ENCODE data around the gene MPV17. TPM values are rescaled to one million over a fixed set of nuclear protein-coding genes. Genes with fewer than 3 reads are reported as not detected.
"Not testable (repeated sequence)": the region's sequence is repeated elsewhere in the genome, so short reads cannot be mapped to it uniquely, and the experiment has no call there.

The MPV17 gene
- total and polyA plus RNA-seq, 9 donors, result 47.0 to 169 (median 60.4) TPM

GRCh38 chr2:27356056-27356381 lies 33.1 kb upstream of the MPV17 start:
- no peak for TF ChIP-seq POLR2A (IDR thresholded peaks at IDR 0.05)
- TF ChIP-seq EP300 (IDR thresholded peaks at IDR 0.05), result no peak
- TF ChIP-seq, protein P1, sequence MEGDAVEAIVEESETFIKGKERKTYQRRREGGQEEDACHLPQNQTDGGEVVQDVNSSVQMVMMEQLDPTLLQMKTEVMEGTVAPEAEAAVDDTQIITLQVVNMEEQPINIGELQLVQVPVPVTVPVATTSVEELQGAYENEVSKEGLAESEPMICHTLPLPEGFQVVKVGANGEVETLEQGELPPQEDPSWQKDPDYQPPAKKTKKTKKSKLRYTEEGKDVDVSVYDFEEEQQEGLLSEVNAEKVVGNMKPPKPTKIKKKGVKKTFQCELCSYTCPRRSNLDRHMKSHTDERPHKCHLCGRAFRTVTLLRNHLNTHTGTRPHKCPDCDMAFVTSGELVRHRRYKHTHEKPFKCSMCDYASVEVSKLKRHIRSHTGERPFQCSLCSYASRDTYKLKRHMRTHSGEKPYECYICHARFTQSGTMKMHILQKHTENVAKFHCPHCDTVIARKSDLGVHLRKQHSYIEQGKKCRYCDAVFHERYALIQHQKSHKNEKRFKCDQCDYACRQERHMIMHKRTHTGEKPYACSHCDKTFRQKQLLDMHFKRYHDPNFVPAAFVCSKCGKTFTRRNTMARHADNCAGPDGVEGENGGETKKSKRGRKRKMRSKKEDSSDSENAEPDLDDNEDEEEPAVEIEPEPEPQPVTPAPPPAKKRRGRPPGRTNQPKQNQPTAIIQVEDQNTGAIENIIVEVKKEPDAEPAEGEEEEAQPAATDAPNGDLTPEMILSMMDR (IDR thresholded peaks at IDR 0.05), result no peak
- intact Hi-C loops (cut with DNase I), result no loop called here
- Histone ChIP-seq H3K27ac (peak overlapping the region; percentile 18 to 71), H3K27me3 (no peaks in the 10 kb centered on the region), H3K4me3 (peak overlapping the region; percentile 89), H3K9me3 (no peaks in the 10 kb centered on the region), H3K4me1 (ENCODE audit: insufficient read depth) (peaks cover 7% of the 10 kb centered on the region), H3K36me3 (no peaks in the 10 kb centered on the region)
- DNase-seq, result peak in 3 of 5 donors; percentile 23 to 44 (median 35)
- 0 to 1% (median 0%) methylated on average over 12 of the region's 12 CpGs for WGBS, 3 donors

- H3K36me3 ChIP-seq, result no peaks in the 10 kb centered on the region
- DNase-seq, result no peak
- WGBS, 3 donors, result 88 to 93% (median 89%) methylated on average over 7 of the region's 7 CpGs
- intact Hi-C loops (cut with DNase I), result no loop called here
- H3K4me3 ChIP-seq, result no peak overlapping the region
- peaks cover 7% of the 10 kb centered on the region for H3K4me1 ChIP-seq (ENCODE audit: insufficient read depth)
- TF ChIP-seq POLR2A (IDR thresholded peaks at IDR 0.05) (no peak), EP300 (IDR thresholded peaks at IDR 0.05) (no peak)
- TF ChIP-seq, protein P1 (IDR thresholded peaks at IDR 0.05), result no peak
- no peaks in the 10 kb centered on the region for H3K9me3 ChIP-seq
- H3K27ac ChIP-seq, result no peak overlapping the region
- H3K27me3 ChIP-seq, result no peaks in the 10 kb centered on the region
These were observed 31.7 kb upstream of the MPV17 start for GRCh38 chr2:27354597-27354927.

- TF ChIP-seq POLR2A (IDR thresholded peaks at IDR 0.05) (no peak), EP300 (IDR thresholded peaks at IDR 0.05) (no peak)
- TF ChIP-seq, protein P1 (IDR thresholded peaks at IDR 0.05), result no peak
- WGBS, 3 donors, result 69 to 74% (median 71%) methylated on average over 7 of the region's 7 CpGs
- Histone ChIP-seq H3K4me1 (ENCODE audit: insufficient read depth) (peaks cover 7% of the 10 kb centered on the region), H3K27me3 (no peaks in the 10 kb centered on the region), H3K9me3 (no peaks in the 10 kb centered on the region), H3K27ac (no peak overlapping the region), H3K36me3 (no peaks in the 10 kb centered on the region), H3K4me3 (no peak overlapping the region)
- intact Hi-C loops (cut with DNase I), result no loop called here
- no peak for DNase-seq
These were observed 31.1 kb upstream of the MPV17 start for GRCh38 chr2:27353762-27354596.

DNA sequence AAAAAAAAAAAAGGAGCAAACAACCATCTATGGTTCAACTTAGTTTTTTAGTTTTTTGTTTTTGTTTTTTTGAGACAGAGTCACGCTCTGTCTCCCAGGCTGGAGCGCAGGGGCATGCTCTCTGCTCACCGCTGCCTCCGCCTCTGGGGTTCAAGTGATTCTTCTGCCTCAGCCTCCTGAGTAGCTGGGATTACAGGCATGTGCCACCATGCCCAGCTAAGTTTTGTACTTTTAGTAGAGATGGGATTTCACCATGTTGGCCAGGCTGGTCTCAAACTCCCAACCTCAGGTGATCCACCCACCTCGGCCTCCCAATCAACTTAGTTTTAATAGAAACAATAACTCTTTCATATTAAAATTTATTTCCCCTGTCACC lies 30.5 kb upstream of the MPV17 start:
- DNase-seq; H3K9me3 ChIP-seq; H3K4me3 ChIP-seq; H3K27ac ChIP-seq; H3K4me1 ChIP-seq (ENCODE audit: insufficient read depth); H3K36me3 ChIP-seq; intact Hi-C loops (cut with DNase I); H3K27me3 ChIP-seq: not testable (repeated sequence)
- WGBS, 3 donors, result 94 to 97% (median 96%) methylated on average over 5 of the region's 5 CpGs

GRCh38 chr2:27351802-27352598 lies 29.1 kb upstream of the MPV17 start:
- WGBS, 3 donors, result 69 to 72% (median 72%) methylated on average over 6 of the region's 6 CpGs
- no peak for TF ChIP-seq EP300 (IDR thresholded peaks at IDR 0.05)
- no peak for TF ChIP-seq POLR2A (IDR thresholded peaks at IDR 0.05)
- TF ChIP-seq, protein P1 (IDR thresholded peaks at IDR 0.05), result no peak
- H3K4me1 ChIP-seq (ENCODE audit: insufficient read depth), result peaks cover 2% of the 10 kb centered on the region
- no peak overlapping the region for H3K27ac ChIP-seq
- DNase-seq, result no peak
- H3K4me3 ChIP-seq, result no peak overlapping the region
- H3K9me3 ChIP-seq, result no peaks in the 10 kb centered on the region
- H3K36me3 ChIP-seq, result no peaks in the 10 kb centered on the region
- intact Hi-C loops (cut with DNase I), result no loop called here
- H3K27me3 ChIP-seq, result no peaks in the 10 kb centered on the region

Measured in ovary (tissue), 9 donors.